ENCODE data around the gene ANKRD63.

- TF ChIP-seq POLR2A (IDR thresholded peaks at IDR 0.05) (no peak), CTCF (IDR thresholded peaks at IDR 0.05) (peak in 2 of 5 experiments; percentile 33 to 37)
Measured at GRCh38 chr15:40282147-40282868, 556 bp downstream of the ANKRD63 start.

Data from tibial nerve (tissue), 3 donors.